BE2C (cell line): ENCODE measurements around the gene ANKRD37.

Experiments
- DNase-seq: peaks from one replicate; pipeline ENCODE4 v3.0.0-alpha.2; 2020
- H3K27me3 ChIP-seq: fragments of 250-450 bp; sonication (Bioruptor Pico); 2 replicates; pipeline ENCODE4 v1.5.1; 2020; ENCODE audit warnings: mild to moderate bottlenecking
- H3K36me3 ChIP-seq: fragments of 250-450 bp; sonication (Bioruptor Pico); 2 replicates; pipeline ENCODE4 v1.5.1; 2020; ENCODE audit warnings: mild to moderate bottlenecking
- H3K4me1 ChIP-seq: fragments of 250-450 bp; sonication (Bioruptor Pico); 2 replicates; pipeline ENCODE4 v1.5.1; 2020
- H3K4me3 ChIP-seq: 2 replicates; pipeline ENCODE4 v1.5.1; 2011; ENCODE audit warnings: low read depth, low read length
- H3K9me3 ChIP-seq: fragments of 250-450 bp; sonication (Bioruptor Pico); 2 replicates; pipeline ENCODE4 v1.5.1; 2020
- CTCF ChIP-seq: IDR thresholded peaks from 2 replicates; pipeline ENCODE4 v1.5.1; 2012; ENCODE audit warnings: mild to moderate bottlenecking, low read depth, low read length

Gene ANKRD37

GRCh38 chr4:185399466-185399865 is 2.8 kb downstream of the ANKRD37 start:
- Histone ChIP-seq H3K4me1 (no peaks in the 10 kb centered on the region), H3K27me3 (no peaks in the 10 kb centered on the region), H3K36me3 (peaks cover 12% of the 10 kb centered on the region), H3K4me3 (no peak overlapping the region), H3K9me3 (no peaks in the 10 kb centered on the region)
- no peak for TF ChIP-seq CTCF
- DNase-seq: no peak

GRCh38 chr4:185404031-185404430 is 7.4 kb downstream of the ANKRD37 start:
- Histone ChIP-seq H3K9me3 (no peaks in the 10 kb centered on the region), H3K4me1 (no peaks in the 10 kb centered on the region), H3K36me3 (peaks cover 18% of the 10 kb centered on the region), H3K4me3 (no peak overlapping the region), H3K27me3 (no peaks in the 10 kb centered on the region)
- no peak for DNase-seq
- no peak for TF ChIP-seq CTCF

GRCh38 chr4:185405296-185405999 is 8.8 kb downstream of the ANKRD37 start:
- Histone ChIP-seq H3K9me3 (no peaks in the 10 kb centered on the region), H3K4me3 (no peak overlapping the region), H3K36me3 (peaks cover 18% of the 10 kb centered on the region), H3K4me1 (no peaks in the 10 kb centered on the region), H3K27me3 (no peaks in the 10 kb centered on the region)
- DNase-seq: no peak
- no peak for TF ChIP-seq CTCF

GRCh38 chr4:185408432-185408831 is 11.8 kb downstream of the ANKRD37 start:
- no peak for TF ChIP-seq CTCF
- no peaks in the 10 kb centered on the region for H3K27me3 ChIP-seq
- H3K36me3 ChIP-seq: peaks cover 17% of the 10 kb centered on the region
- DNase-seq: no peak
- H3K4me1 ChIP-seq: no peaks in the 10 kb centered on the region
- no peaks in the 10 kb centered on the region for H3K9me3 ChIP-seq
- no peak overlapping the region for H3K4me3 ChIP-seq

GRCh38 chr4:185411849-185412248 is 15.2 kb downstream of the ANKRD37 start:
- no peak for DNase-seq
- no peak for TF ChIP-seq CTCF
- H3K9me3 ChIP-seq: no peaks in the 10 kb centered on the region
- no peaks in the 10 kb centered on the region for H3K27me3 ChIP-seq
- peaks cover 24% of the 10 kb centered on the region for H3K36me3 ChIP-seq
- no peak overlapping the region for H3K4me3 ChIP-seq
- no peaks in the 10 kb centered on the region for H3K4me1 ChIP-seq

GRCh38 chr4:185412412-185412811 is 15.8 kb downstream of the ANKRD37 start:
- Histone ChIP-seq H3K27me3 (no peaks in the 10 kb centered on the region), H3K4me3 (no peak overlapping the region), H3K36me3 (peaks cover 27% of the 10 kb centered on the region), H3K9me3 (no peaks in the 10 kb centered on the region), H3K4me1 (no peaks in the 10 kb centered on the region)
- no peak for DNase-seq
- no peak for TF ChIP-seq CTCF
